ENCODE data around the gene GMFB.

DNA sequence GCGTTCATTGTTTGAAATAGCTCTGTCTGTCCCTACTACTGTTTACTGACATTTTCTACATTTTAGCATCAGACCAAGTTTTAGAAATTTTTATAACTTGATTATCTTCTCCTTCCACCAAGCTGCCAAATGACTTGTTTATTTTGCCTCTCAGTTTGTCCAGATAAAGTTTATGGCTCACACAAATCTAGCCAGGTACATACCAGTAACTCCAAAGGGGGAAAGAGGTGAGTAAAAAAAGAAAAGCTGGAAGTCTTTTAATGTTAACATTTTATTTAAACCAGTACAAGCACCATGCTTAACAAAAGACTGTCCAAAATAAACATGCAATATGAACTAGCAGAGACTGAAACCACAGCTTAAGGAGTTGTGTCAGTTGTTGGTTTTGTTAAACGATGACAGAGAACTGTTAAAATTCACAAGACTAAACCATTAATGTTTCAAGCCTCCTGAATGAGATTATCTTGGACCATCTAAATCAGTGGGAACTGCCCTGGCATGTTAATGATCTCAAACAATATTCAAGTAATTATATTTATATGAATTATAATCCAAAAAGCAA, 14.5 kb downstream of the GMFB start:
- TF ChIP-seq EZH2 (IDR thresholded peaks at IDR 0.05; ENCODE audit: low read depth, unreplicated experiment), result no peak
- TF ChIP-seq POLR2AphosphoS5 (IDR thresholded peaks at IDR 0.05; ENCODE audit: low read depth), result no peak
- TF ChIP-seq, protein P1, sequence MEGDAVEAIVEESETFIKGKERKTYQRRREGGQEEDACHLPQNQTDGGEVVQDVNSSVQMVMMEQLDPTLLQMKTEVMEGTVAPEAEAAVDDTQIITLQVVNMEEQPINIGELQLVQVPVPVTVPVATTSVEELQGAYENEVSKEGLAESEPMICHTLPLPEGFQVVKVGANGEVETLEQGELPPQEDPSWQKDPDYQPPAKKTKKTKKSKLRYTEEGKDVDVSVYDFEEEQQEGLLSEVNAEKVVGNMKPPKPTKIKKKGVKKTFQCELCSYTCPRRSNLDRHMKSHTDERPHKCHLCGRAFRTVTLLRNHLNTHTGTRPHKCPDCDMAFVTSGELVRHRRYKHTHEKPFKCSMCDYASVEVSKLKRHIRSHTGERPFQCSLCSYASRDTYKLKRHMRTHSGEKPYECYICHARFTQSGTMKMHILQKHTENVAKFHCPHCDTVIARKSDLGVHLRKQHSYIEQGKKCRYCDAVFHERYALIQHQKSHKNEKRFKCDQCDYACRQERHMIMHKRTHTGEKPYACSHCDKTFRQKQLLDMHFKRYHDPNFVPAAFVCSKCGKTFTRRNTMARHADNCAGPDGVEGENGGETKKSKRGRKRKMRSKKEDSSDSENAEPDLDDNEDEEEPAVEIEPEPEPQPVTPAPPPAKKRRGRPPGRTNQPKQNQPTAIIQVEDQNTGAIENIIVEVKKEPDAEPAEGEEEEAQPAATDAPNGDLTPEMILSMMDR (conservative IDR thresholded peaks at IDR 0.05; ENCODE audit: low read depth in 2 of 2), result no peak
- TF ChIP-seq, protein P2, sequence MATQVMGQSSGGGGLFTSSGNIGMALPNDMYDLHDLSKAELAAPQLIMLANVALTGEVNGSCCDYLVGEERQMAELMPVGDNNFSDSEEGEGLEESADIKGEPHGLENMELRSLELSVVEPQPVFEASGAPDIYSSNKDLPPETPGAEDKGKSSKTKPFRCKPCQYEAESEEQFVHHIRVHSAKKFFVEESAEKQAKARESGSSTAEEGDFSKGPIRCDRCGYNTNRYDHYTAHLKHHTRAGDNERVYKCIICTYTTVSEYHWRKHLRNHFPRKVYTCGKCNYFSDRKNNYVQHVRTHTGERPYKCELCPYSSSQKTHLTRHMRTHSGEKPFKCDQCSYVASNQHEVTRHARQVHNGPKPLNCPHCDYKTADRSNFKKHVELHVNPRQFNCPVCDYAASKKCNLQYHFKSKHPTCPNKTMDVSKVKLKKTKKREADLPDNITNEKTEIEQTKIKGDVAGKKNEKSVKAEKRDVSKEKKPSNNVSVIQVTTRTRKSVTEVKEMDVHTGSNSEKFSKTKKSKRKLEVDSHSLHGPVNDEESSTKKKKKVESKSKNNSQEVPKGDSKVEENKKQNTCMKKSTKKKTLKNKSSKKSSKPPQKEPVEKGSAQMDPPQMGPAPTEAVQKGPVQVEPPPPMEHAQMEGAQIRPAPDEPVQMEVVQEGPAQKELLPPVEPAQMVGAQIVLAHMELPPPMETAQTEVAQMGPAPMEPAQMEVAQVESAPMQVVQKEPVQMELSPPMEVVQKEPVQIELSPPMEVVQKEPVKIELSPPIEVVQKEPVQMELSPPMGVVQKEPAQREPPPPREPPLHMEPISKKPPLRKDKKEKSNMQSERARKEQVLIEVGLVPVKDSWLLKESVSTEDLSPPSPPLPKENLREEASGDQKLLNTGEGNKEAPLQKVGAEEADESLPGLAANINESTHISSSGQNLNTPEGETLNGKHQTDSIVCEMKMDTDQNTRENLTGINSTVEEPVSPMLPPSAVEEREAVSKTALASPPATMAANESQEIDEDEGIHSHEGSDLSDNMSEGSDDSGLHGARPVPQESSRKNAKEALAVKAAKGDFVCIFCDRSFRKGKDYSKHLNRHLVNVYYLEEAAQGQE (IDR thresholded peaks at IDR 0.05; ENCODE audit: unreplicated experiment), result no peak
- no peak for TF ChIP-seq CREB1 (CRISPR knock-in tag; IDR thresholded peaks at IDR 0.05; ENCODE audit: low read depth)
- no peak for TF ChIP-seq EZH2phosphoT487 (IDR thresholded peaks at IDR 0.05; ENCODE audit: unreplicated experiment)
- no peak for TF ChIP-seq JUNB (IDR thresholded peaks at IDR 0.05; ENCODE audit: unreplicated experiment)
- TF ChIP-seq ZNF331 (CRISPR knock-in tag; IDR thresholded peaks at IDR 0.05; ENCODE audit: low read depth), result no peak
- no peak for TF ChIP-seq NANOG (IDR thresholded peaks at IDR 0.05; ENCODE audit: borderline replicate concordance)
- TF ChIP-seq, protein P3, sequence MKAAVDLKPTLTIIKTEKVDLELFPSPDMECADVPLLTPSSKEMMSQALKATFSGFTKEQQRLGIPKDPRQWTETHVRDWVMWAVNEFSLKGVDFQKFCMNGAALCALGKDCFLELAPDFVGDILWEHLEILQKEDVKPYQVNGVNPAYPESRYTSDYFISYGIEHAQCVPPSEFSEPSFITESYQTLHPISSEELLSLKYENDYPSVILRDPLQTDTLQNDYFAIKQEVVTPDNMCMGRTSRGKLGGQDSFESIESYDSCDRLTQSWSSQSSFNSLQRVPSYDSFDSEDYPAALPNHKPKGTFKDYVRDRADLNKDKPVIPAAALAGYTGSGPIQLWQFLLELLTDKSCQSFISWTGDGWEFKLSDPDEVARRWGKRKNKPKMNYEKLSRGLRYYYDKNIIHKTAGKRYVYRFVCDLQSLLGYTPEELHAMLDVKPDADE (IDR thresholded peaks at IDR 0.05), result no peak
- no peak for TF ChIP-seq ZNF114 (CRISPR knock-in tag; IDR thresholded peaks at IDR 0.05)
- TF ChIP-seq, protein P4, sequence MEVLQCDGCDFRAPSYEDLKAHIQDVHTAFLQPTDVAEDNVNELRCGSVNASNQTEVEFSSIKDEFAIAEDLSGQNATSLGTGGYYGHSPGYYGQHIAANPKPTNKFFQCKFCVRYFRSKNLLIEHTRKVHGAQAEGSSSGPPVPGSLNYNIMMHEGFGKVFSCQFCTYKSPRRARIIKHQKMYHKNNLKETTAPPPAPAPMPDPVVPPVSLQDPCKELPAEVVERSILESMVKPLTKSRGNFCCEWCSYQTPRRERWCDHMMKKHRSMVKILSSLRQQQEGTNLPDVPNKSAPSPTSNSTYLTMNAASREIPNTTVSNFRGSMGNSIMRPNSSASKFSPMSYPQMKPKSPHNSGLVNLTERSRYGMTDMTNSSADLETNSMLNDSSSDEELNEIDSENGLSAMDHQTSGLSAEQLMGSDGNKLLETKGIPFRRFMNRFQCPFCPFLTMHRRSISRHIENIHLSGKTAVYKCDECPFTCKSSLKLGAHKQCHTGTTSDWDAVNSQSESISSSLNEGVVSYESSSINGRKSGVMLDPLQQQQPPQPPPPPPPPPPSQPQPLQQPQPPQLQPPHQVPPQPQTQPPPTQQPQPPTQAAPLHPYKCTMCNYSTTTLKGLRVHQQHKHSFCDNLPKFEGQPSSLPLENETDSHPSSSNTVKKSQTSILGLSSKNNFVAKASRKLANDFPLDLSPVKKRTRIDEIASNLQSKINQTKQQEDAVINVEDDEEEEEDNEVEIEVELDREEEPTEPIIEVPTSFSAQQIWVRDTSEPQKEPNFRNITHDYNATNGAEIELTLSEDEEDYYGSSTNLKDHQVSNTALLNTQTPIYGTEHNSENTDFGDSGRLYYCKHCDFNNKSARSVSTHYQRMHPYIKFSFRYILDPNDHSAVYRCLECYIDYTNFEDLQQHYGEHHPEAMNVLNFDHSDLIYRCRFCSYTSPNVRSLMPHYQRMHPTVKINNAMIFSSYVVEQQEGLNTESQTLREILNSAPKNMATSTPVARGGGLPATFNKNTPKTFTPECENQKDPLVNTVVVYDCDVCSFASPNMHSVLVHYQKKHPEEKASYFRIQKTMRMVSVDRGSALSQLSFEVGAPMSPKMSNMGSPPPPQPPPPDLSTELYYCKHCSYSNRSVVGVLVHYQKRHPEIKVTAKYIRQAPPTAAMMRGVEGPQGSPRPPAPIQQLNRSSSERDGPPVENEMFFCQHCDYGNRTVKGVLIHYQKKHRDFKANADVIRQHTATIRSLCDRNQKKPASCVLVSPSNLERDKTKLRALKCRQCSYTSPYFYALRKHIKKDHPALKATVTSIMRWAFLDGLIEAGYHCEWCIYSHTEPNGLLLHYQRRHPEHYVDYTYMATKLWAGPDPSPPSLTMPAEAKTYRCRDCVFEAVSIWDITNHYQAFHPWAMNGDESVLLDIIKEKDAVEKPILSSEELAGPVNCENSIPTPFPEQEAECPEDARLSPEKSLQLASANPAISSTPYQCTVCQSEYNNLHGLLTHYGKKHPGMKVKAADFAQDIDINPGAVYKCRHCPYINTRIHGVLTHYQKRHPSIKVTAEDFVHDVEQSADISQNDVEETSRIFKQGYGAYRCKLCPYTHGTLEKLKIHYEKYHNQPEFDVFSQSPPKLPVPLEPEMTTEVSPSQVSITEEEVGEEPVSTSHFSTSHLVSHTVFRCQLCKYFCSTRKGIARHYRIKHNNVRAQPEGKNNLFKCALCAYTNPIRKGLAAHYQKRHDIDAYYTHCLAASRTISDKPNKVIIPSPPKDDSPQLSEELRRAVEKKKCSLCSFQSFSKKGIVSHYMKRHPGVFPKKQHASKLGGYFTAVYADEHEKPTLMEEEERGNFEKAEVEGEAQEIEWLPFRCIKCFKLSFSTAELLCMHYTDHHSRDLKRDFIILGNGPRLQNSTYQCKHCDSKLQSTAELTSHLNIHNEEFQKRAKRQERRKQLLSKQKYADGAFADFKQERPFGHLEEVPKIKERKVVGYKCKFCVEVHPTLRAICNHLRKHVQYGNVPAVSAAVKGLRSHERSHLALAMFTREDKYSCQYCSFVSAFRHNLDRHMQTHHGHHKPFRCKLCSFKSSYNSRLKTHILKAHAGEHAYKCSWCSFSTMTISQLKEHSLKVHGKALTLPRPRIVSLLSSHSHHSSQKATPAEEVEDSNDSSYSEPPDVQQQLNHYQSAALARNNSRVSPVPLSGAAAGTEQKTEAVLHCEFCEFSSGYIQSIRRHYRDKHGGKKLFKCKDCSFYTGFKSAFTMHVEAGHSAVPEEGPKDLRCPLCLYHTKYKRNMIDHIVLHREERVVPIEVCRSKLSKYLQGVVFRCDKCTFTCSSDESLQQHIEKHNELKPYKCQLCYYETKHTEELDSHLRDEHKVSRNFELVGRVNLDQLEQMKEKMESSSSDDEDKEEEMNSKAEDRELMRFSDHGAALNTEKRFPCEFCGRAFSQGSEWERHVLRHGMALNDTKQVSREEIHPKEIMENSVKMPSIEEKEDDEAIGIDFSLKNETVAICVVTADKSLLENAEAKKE (CRISPR knock-in tag; IDR thresholded peaks at IDR 0.05), result no peak
- no peak for TF ChIP-seq STAT1 (IDR thresholded peaks at IDR 0.05; ENCODE audit: unreplicated experiment)

All from GM23338 (cell line).